Ureter (tissue), 1 donor: ENCODE results near the gene COL4A2. TPM values are rescaled to one million over a fixed set of nuclear protein-coding genes. Genes with fewer than 3 reads are reported as not detected.

Source experiments
- DNase-seq: peaks from one replicate; pipeline ENCODE4 v3.0.0-alpha.2; 2020; ENCODE audit warnings: low spot score
- total RNA-seq: library from RNA; stranded (reverse); gene quantifications from one replicate; pipeline ENCODE4 v1.2.4, GENCODE V29; 2023
- donor health status: DM: yes; HTN: yes; CAD: no.

Gene COL4A2
- total RNA-seq, 1 donor from 2014 or later: 227 TPM

DNA sequence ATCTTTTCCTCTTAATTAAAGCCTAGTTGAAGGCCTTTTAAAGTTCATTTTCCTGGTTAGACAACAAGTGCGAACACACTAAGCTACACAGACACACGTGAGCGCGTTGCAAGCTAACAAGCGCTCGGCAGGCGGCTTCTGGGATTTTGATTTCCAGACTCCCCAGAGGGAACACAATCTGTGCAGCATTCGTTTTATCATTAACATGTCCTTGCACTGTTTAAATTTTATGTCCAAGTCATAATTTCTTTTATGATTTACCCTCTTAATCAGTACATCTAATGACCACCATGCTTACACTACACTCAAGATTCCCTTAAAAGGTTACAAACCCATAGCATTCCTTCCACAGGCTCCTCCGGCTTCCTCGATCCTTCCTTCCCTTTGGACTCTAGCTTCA lies 16.9 kb upstream of the COL4A2 start:
- no peak for DNase-seq

DNA sequence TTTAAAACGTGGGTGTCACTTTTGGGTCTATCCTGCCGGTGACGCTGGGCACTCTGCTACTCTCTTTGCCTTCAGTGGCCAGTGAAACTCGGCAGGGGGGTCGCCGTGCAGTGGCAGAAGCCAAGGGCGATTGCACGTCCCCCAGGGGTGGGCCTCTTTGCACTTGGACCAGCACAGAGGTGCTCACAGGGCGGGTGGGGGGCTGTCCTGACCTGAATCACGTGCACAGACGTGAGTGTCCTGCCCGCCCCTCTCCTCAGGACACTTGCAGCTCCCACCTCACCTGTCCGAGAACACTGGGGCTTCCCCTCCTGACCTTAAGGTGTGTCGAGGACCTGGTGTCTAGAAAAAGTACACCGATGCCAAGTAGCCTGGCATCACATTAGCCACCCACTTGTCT lies 16.3 kb upstream of the COL4A2 start:
- no peak for DNase-seq

DNA sequence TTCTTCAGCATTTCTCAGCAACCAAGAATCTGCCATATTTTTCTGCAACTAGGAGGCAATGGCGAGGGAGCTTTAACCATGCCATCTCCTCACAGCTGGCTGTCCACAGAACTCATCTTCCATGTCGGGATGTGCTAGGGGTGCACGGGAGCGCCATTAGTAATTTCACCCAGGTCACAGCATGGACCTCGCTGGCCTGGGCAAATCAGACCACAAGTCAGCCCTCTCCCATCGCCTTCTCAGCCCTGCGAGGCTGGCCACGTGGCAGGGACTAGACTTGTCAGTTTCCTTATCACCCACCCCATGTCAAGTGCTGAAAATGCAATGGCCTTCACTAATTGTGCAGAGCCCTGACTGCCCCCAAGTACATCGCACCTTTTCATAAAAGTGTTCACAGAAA lies 15.8 kb upstream of the COL4A2 start:
- DNase-seq: no peak

DNA sequence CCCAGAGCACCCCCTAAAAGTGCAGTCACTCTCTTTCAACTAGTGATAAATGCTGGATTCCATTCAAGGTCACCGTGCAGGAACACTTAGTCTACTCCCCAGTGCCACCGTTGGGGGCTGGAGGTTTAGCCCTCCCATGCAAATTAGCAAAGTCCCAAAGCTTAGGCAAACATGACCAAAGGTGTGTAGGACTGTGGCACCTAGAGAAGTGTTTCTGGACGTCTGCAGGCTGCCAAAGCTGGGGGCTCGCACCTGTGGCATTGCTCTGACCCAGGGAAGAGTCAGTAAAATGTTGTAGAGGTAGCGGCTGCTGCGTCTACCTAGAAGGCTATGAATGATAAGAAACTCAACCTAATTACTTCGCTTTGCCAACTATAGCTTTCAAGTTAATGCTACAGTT lies 14.0 kb upstream of the COL4A2 start:
- DNase-seq: no peak

DNA sequence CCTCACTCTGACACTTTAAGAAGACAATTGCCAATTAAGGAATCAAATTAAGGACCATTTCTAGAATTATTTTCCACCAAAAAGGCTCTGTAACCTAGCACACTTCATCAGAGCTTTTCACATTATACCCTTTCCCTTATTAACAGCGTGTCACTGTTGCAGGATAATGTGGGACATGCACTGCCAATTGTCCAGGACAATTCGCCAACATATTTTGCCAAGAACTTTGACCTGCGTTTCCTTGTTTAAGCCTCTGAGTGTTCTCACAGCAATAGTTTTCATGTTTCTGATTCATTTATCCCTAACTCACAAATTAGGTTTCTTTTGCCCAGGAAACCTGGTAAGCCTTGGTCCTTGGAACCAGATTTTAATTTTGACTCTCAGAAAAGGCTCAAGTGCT lies 13.4 kb upstream of the COL4A2 start:
- no peak for DNase-seq

DNA sequence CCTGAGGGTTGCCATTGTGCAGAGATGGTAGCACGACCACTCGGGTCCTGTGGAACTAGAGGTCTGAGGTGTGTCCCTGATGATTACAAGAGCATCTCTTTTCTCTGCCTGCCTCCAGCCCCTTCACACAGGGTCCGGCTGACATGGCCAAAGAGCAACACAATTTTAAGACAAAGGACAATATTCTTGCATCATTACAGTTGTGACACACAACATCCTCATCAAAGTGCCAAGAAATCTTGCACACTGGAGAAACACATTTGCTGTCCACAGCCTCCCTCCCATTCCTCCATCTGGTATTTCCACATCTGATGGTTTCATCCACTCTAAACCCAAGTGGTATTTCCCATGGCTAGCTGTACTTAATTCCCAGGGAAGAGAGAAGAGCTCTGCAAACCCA lies 12.9 kb upstream of the COL4A2 start:
- no peak for DNase-seq

DNA sequence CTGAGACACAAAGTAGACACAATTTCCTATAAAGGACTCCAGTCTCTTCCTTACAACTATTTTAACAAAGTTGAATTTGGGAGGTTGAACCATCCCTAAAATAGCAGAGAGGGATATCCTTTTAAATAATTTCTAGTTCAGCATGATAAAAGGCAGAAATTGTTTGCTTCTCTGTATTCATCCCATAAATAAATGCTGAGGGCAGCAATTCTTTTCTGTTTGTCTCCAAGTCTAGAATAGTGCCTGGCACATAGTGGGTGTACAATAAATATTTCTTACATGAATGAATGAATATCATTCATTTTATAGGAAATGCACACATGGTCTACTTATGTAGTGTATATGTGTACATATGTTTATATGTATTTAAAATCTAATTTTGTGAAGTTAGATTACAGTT lies 12.5 kb upstream of the COL4A2 start:
- no peak for DNase-seq

DNA sequence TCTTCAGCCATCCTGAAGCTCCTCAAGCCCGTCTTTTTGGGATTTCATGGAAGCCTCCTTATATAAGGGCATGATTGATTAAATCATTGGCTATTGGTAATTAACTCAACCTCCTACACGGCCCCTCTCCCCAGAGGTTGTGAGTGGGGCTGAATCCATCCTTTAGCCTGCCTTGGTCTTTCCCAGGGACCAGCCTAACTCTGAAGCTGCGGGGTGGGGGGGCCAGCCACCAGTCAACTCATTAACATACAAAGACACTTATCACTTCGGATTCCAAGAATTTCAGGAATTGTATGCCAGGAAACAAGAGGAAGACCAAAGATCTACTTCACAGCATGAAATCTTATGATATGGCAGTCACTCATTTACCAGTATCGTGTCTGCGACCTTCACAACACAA lies 10.1 kb upstream of the COL4A2 start:
- no peak for DNase-seq

DNA sequence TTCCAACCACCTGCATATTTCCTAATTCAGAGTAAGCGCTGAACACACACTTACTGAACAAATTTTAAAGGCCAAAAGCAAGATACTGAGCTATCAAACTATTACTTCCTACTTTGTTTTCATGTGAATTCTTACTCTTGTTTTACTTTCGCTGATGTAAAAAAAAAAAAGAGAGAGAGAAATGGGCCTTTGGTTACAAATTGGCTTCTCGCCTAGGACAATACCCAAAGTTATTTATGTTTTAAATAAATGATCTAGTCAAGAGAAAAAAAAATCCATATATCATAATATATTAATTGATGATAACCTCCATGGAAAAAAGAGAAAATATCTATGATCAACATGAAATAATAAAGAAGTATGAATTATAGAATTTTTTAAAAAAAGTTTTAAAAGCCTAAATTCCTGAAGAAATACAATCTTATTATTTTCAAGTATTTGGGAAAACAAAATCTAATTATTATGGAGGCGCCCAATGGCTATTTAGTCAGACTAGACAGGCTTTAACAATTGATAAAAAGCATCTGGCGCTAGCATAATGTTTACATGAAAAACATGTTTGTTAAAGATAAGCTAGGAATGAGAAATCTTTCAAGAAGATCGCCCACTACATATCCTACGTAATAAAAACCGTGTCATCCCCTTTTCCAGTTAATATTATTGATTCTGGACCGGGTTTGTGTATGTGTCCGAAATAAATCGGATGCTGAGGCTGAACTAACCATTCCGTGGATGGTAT lies 9.1 kb upstream of the COL4A2 start:
- DNase-seq: no peak

DNA sequence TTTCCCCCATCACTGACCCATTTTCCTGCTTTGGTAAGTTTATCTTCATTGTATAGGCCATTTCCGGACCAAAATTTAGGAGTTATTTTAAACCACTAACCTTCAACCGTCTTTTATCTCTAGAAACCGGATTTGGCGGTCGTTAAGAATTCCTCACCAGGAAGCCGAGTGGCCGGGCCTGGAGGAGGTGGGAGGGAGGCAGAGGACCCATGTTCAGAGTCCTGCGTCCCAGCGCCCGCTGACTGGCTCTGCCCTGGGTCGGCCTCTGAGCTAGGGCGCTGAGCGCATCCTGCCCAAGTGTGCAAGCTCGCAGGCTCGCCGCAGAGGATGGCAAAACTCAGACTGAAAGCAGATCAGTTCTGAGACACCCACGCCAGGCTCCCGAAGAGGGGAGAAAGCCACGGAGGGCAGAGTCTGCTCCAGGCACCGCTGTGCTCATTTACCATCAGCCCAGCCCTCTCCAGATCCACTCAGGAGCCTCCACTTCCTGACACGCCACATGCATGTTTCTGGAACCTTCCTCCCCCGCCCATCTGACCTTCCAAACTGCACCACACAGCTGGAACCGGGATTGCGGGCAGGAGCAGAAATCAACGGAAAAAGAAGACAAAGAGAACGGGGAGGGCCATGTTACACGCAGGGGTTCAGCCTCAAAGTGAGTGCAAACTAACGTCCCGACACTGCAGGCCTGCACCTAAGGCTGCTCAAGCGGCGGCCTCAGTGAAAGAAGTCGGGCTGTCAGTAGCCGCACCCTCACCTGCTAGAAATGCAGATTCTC lies 8.4 kb upstream of the COL4A2 start:
- no peak for DNase-seq

DNA sequence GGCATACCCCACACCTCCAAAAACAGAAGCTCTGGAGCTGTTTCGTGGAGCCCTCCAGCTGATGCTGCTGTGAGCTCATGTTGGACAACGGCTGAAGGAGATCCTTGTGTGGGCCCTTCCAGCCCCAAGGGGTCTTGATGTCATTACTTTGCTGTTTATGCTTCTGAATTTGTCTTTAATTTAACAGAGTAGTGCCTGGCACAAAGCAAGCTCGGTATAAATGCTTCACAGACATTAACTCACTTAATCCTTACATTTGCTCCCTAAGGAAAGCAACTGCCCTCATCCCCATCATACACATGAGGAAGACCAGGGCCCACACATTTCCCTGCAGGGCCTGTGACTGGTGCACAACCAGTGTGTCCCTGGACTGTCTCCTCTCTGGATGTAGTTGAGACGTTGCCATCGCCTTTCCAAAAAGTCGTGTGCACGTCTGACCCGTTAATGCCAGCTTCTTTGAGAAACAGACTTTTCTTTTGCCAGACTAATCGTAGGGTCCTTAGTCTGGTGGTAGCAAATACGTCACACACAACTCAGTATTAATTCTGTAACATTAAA lies 7.7 kb upstream of the COL4A2 start:
- no peak for DNase-seq

DNA sequence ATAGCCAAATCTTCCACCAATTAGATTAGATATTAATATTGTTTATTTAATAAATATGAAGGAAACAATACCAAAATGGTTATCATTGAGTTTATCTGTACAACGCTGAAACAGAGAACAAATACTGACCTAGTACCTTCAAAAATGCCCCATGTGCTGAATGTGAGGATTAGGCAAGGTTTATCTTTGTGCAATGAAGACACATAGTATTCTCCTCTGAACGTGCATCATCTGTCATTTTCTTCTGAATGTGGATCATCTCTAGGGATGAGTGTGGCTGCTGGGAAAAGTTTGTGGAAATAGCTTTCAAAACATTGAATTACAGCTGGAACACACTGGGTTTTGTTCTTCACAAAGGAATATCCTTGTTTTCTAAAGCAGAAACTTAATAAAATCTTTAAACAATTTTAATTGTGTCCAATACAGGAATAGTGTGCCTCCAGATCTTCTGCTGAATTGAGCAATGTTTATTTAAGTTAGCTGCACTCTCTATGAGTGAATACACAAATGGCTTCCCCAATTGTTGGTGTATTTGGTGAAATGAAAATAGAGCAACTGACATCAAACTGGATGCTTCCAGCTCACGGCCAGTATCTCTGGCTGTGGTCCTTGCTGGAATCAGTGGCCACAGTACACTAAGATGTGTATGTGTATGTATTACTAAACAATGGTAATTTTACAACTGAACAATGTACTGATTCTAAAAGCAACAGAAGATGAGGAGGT lies 6.8 kb upstream of the COL4A2 start:
- DNase-seq: no peak

DNA sequence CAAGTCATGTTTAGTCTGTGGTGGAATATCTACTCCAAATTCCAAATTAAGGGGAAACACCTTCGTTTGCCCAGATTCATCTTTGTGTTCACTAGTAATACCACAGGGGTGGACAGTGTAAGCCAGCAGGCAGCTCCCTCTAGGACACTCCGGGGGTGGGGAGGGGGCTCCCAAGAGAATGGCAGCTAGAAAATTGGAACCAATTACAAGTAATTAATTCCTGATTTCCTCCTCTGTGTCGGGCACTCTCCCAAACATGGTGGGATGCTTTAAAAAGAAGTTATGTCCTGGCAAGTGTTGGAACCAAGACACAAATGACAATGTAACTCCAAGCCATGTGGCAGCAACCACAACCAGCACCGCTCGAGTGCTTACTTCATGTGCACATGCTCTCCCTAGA lies 6.0 kb upstream of the COL4A2 start:
- DNase-seq: no peak

DNA sequence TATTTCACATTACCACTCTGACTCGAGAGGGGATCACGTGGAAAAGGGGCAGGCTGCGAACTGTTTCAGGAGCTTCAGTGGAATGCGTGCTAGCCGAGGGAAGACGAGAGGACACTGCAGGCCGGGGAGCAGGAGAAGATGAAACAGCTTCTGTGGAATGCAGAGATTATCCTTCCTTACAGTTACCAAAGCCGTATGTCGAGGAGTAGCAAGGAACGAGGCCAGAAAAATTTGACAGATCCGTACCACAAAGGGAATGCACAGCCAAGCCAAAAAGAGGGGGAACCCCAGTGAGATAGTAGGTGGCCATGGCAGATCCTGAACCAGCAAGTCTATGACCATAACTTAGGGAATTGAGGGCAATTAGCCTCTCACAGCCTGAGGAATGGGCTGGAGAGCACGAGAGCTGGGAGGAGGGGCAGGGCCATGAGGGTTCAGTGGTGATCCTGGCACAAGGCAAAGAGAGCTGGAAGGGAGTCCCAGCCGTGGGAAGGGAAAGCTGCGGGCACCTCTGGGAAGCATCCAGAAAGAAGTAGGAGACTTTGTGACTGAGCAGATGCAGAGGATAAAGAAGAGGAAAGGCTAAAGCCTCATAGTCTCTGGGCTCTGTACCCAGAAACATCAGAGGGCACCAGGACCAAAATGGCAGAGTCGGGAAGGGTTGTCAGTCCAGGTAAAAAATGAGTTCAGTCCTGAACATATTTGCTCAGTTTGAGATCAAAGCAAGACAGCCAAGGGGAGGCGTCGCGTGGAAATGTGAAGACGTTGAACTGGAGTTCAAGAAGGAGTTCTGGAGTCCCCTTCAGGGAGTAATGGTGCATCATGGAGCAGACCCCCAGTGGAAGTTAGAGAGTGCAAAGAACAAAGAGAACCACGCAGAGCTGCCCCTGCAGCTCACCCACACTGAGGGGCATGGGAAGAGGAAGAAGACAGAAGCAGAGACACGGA lies 5.2 kb upstream of the COL4A2 start:
- DNase-seq: no peak

DNA sequence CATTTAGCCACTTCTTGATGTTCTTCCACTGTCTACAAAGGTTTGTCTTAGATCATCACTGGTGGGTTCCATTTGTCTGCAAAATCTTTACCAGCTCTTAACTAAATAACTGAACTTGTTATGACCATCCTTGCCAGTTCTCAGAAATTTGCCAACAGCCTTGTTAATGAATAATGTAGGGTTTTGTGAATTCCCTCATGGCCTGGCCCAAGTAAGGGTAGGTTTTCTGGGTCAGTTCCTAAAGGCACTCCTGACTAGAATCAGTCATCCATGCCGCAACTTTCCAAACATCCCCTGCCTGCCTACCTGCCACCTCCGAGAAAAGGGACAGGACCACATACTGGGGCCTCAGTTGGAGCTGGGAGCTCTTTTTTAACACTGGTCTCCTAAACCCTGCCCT lies 4.1 kb upstream of the COL4A2 start:
- DNase-seq: no peak

DNA sequence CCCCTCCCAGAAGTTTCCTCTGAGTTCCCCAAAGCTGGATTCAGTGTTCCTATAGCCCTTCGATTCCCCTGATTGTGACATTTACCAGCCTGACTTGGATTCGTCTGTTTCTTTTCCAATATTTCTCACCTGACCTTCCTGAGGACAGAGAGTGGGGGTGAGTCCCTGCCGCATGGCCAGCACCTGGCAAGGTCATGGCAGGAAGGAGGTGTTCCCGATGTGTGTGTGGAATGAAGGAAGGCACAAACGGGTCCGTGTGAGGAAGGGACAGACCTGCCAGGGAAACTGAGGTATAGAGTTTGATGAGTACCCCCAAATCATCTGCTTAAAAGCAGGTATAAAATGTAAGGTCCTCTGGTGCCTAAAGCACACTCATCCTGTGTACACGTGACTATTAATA lies 3.4 kb upstream of the COL4A2 start:
- DNase-seq: peak; percentile 26

DNA sequence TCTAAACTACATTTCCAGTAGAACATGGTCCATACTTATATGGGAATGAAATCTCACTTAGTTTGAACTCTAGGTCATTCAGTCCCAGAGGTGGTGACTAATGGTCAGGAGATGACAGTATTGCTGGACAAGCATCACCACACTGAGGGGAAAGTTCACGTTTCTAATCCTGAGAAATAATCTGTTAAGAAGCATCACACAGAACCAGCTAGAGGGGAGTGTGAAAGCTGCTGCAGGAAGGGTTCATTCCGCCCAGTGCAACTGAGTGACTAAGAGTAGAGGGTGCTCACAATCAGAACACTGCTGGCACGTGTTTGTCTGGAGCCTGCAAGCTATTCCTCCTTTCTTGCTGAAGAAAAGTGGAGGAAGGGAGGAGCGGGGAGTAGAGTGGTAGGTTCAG lies 2.8 kb upstream of the COL4A2 start:
- DNase-seq: no peak

DNA sequence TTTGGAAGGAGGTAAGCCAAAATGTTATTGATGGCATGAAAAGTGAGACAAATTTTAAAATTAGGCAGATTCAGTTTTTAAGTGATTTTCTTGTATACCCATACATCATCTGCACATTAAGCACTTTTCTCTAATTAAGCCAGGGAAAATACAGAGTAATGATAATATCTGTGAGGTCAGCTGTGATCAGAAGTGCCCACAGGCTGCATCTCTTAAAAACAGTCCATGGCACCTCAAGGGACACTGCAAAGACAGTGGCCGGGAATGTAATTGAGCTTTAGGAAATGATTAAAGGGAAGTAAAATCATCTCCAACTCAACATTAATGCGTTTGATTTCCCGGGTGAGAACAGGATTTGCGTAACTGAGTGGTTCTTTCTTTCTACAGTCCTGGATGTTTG lies 2.1 kb upstream of the COL4A2 start:
- DNase-seq: no peak

DNA sequence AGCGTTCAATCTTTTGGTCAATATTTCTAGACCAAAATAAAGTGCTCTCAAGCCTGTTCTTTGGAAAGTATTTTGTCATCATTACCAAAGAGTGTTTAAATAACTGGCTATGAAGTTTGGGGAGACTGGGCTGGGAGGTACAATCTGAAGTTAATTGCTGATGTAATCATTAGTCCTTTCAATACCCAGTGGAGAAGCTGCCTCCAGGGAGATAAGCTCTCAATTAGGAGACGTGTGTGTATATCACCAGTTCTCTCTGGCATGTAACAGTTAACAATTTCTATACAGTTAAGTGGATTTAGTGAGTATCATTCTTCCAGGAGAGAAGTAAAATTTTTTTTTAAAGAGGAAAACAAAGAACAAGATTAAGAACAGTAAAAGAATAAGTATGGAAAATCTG lies 1.5 kb upstream of the COL4A2 start:
- no peak for DNase-seq

DNA sequence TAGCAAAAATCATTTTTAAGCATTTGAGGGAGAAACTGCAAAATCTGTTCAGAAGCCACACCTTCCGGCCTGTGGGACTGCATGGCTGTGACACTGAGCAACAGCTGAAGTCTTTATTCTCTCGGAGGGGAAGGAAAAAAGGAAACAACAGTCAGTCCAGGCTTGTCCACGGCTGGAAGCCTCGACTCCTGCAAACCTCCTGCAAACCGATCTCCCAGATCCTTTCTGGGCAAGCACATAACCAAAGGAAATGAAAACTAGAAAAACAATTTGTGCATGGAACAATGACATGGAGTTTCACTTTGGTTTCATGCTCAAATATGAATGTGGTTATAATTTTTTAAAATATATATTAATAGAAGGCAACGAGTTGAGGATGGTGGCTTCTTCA lies 1.1 kb upstream of the COL4A2 start:
- DNase-seq: no peak

DNA sequence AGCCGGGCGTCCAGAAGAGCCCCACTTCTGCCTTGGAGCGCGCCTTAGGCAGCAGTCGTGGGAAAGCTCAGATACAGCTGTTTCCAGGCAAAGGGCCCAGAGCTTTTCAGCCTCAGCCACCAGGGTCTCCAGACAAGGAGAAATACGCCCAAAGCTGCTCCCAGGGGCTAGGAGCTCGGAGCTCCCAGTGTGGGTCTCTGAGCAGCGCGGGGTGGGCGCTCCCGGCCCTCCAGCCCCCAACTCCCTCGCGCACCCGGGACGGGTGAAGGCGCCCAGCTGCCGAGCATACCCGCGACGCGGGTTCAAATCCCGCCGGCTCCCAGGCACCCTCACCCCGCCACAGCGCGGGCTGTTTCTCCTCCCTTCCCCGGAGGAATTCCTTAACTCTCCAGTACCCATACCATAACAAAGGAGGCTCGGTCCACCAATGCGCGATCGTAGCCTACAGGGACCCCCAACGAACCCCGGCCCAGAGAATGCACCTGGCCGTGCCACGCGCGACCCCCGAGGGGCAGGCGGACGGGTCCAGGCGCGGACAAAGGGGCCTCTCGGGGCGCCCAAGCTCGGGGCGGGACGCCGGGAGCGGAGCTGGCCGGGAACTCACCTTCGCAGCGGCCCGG lies 634 bp upstream of the COL4A2 start:
- DNase-seq: no peak
